GM18951 (cell line): ENCODE results near the gene GTF2F1.
A peak's percentile ranks its signal among the peaks of the same experiment; 100 is the strongest.
"Not testable (repeated sequence)": the region's sequence is repeated elsewhere in the genome, so short reads cannot be mapped to it uniquely, and the experiment has no call there.

Experiments used
- POLR2A ChIP-seq: IDR thresholded peaks from 4 replicates; pipeline ENCODE4 v1.6.1; 2011; ENCODE audit warnings: mild to moderate bottlenecking; ENCODE audit not compliant: insufficient read length, insufficient read depth; ENCODE audit errors: extremely low read depth
- in situ Hi-C: fragments of 300-500 bp; cut with MboI; formaldehyde crosslinking; loops from one replicate; pipeline ENCODE4 v1.12.0; 2022; ENCODE audit warnings: low sequenced_read_pairs, mixed read lengths, inconsistent platforms; ENCODE audit not compliant: unreplicated experiment

Gene GTF2F1

DNA sequence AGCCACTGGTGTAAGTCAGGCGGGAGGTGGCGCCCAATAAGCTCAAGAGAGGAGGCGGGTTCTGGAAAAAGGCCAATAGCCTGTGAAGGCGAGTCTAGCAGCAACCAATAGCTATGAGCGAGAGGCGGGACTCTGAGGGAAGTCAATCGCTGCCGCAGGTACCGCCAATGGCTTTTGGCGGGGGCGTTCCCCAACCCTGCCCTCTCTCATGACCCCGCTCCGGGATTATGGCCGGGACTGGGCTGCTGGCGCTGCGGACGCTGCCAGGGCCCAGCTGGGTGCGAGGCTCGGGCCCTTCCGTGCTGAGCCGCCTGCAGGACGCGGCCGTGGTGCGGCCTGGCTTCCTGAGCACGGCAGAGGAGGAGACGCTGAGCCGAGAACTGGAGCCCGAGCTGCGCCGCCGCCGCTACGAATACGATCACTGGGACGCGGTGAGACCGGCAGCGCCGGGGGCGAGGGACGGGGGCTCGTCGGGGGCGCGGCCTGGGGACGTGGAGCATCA lies 20.3 kb downstream of the GTF2F1 start, which contains the start of gene ALKBH7:
Gene ALKBH7, plus strand, starts transcription at position 201 of the 502 bp plus-strand sequence. Its CDS starts 27 bp downstream, at position 228.
- TF ChIP-seq POLR2A = peak; percentile 72
- in situ Hi-C loops = no loop called here

DNA sequence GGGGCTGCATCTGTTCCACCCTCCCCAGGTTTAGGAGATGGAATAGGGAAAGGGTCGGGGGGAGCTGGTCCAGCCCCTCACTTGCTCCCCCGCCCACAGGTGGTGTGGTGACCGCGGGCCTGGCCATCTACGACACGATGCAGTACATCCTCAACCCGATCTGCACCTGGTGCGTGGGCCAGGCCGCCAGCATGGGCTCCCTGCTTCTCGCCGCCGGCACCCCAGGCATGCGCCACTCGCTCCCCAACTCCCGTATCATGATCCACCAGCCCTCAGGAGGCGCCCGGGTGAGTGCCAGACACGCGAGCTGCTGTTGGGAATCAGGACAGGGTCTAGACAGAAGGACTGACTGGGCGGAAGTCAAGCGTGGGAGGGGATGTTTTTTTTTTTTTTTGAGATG lies 28.6 kb downstream of the GTF2F1 start:
- no peak for TF ChIP-seq POLR2A
- in situ Hi-C loops = no loop called here

- in situ Hi-C loops = no loop called here
- no peak for TF ChIP-seq POLR2A
Measured at GRCh38 chr19:6362351-6362801, 30.6 kb downstream of the GTF2F1 start.

GRCh38 chr19:6362027-6362350 lies 31.0 kb downstream of the GTF2F1 start:
- no peak for TF ChIP-seq POLR2A

GRCh38 chr19:6360857-6361216 lies 32.1 kb downstream of the GTF2F1 start:
- in situ Hi-C loops = not testable (repeated sequence)

More at GRCh38 chr19:6362027-6362350, 31.0 kb downstream of the GTF2F1 start:
- in situ Hi-C loops = no loop called here

- in situ Hi-C loops = not testable (repeated sequence)
Measured at GRCh38 chr19:6360445-6360844, 32.5 kb downstream of the GTF2F1 start.

DNA sequence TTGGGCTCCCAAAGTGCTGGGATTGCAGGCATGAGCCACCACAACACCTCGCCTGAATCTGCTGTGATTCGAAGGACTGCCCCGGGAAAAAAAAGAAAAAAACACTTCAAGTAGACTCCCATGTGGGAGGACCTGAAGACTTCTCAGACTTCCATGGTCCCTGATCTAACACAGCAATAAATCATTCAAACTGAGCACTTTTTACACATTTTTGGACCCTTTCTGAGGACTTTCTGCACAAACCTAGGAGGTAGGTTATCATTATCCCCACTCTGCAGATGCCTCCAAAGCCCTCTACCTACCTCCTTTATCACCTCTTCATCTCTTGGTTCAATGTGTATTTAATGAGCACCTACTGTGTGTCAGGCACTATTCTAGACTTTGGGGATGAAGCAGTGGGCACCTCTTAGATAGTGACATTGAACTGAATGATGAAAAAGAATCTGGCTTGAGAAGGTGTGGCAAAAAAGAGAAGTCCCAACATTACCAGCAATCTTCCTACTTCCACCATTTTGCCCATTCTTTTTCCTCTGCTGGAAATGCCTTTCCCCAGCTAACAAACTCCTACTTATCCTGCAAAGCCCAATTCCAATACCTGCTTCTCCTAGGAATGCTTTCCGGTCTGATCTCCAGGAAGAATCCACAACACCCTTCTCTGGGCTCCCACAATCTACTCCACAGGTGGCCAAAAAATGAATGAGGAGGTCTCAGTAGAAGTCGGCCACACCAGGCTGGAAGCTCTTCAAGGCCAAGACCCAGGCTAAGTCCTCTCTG lies 33.2 kb downstream of the GTF2F1 start:
- TF ChIP-seq POLR2A = no peak
- in situ Hi-C loops = no loop called here

DNA sequence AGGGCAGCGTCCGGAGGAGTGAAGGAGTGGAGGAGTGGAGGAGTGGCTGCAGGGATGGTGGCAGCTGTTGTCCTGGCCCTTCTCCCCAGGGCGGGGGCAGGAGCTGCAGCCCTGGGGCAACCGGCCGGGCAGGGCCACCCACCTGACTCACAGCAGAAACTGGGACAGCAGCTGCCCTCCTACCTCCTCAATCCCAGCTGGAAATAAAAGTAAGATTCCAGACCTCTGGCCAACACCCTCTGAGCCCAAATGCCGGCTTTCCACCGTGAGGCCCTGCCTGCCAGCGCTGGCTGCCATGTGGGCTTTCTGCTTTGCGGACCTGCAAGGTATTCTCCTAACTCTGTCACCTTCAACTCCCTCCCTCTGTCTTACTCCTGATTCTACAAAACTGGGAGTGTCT lies 35.0 kb downstream of the GTF2F1 start:
- in situ Hi-C loops = no loop called here
- TF ChIP-seq POLR2A = no peak

DNA sequence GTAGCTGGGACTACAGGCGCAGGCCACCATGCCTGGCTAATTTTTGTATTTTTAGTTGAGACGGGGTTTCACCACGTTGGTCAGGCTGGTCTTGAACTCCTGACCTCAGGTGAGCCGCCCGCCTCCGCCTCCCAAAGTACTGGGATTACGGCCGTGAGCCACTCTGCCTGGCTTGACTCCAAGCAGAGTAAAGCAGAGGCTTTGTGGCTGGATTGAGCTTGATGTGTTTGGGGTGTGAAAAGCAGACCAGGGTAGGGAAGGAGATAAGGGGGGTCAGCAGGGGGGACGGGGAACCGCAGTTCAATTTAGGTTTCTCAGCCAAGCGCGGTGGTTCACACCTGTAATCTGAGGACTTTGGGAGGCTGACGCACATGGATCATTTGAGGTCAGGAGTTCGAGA lies 35.8 kb downstream of the GTF2F1 start:
- in situ Hi-C loops = no loop called here
- no peak for TF ChIP-seq POLR2A

DNA sequence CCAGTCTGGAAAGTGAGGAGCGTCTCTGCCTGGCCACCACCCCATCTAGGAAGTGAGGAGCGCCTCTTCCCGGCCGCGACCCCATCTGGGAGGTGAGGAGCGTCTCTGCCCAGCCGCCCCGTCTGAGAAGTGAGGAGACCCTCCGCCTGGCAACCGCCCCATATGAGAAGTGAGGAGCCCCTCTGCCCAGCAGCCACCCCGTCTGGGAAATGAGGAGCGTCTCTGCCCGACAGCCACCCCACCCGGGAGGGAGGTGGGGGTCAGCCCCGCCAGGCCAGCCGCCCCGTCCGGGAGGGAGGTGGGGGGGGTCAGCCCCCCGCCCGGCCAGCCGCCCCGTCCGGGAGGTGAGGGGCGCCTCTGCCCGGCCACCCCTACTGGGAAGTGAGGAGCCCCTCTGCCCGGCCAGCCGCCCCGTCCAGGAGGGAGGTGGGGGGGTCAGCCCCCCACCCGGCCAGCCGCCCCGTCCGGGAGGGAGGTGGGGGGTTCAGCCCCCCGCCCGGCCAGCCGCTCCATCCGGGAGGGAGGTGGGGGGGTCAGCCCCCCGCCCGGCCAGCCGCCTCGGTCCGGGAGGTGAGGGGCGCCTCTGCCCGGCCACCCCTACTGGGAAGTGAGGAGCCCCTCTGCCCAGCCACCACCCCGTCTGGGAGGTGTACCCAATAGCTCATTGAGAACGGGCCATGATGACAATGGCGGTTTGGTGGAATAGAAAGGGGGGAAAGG lies 37.5 kb downstream of the GTF2F1 start:
- in situ Hi-C loops = not testable (repeated sequence)

GRCh38 chr19:6354098-6354674 lies 38.8 kb downstream of the GTF2F1 start:
- in situ Hi-C loops = no loop called here

DNA sequence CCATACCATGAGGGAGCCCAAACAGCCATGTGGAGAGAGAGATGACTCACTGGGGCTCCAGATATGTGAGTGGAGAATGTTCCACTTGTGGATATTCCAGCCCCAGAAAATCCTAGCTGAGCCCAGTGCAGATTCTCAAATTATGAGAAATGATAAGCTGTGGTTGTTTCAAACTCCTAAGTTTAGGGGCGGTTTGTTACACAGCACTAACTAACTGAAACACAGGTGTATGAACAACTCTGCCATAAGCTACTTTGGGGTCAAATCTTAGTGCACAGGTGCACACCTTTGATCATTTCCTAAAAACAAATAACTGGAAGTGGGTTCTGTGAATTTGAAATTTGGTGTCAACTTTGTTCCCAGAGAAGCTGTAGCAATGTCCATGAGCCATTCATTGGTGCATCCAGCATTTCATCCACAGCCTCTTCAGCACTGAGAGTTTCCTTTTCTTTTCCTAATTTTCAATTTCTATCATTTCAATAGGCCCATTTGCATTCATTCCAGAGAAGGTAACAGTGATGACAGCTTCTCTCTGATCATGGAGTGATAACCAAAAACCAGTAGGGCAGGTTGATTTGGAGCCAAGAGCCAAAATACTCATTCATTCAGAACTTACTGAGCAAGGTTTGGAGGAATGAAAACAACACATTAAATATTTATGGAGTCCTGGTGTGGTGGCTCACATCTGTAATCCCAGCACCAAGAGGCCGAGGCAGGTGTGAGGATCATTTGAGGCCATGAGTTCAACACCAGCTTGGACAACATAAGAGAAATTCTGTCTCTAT lies 40.4 kb downstream of the GTF2F1 start:
- no peak for TF ChIP-seq POLR2A
- in situ Hi-C loops = no loop called here

More at GRCh38 chr19:6354098-6354674, 38.8 kb downstream of the GTF2F1 start:
- TF ChIP-seq POLR2A = no peak

DNA sequence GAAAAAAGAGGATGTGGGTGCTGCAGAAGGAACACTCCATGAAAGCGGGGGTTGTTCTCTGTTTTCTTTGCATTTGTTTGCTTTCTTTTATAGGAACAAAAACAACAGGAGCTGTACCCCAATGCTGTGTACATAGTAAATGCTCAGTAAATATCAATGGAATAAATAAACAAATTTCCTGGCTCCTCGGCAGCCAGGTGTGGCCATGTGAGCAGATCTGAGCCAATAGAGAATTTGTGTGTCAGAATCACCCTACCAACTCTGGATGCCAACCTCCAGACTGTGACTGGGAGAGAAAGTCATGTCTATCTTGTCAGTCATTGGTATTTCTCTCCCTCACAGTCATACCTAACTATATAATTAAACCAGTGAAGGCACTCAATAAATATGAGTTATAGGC lies 42.3 kb downstream of the GTF2F1 start:
- no peak for TF ChIP-seq POLR2A
- in situ Hi-C loops = no loop called here

- in situ Hi-C loops = not testable (repeated sequence)
Measured at GRCh38 chr19:6349271-6349670, 43.7 kb downstream of the GTF2F1 start.
